Measurements from ENCODE around the gene TREX2.
A peak's percentile ranks its signal among the peaks of the same experiment; 100 is the strongest.

Gene TREX2

DNA sequence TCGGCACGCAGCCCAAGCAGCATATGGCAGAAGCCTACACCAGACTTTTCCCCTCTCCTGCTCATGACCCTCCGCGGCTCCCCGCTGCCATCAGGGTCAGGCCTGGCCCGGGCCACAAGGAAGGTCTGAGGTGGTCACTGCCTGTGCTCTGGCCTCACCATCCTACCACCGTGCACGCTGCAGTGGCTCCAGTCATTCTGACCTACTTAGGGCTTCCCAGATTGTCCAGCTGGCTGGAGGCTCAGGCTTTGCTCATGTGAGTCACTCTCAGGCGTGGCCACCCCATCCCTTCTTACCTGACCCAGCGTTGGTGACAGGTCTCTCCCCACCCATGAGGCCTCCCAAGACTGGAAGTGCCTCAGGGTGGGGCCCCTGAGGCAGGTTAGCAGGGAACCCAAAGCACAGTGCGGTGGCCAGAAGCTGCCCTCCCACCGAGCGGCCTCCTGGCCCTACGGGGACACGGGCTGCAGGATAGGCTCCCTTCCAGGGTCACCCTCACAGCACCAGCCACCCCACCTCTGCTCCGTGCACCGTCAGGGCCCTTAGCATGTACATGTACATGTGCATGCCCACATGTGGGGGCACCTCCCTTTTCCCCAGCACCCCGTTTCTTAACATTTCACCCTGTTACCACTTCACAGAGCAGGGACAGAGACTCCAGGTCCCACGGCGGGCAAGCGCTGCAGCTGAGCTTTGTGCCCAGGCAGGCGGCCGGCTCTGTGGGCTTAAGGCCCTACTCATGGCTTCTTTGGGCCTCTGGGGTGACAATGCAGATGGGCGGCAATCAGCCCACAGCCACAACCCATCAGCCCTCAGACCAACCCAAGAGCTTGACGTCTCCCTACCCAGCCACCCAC is 2.2 kb downstream of the TREX2 start:
- no peak overlapping the region for H3K9ac ChIP-seq (ENCODE audit: low read length)
- H3K27me3 ChIP-seq (replicated peaks; ENCODE audit: control insufficient read depth, insufficient read depth, low read length): peaks cover 26% of the 10 kb centered on the region
- no peaks in the 10 kb centered on the region for H3K4me1 ChIP-seq (ENCODE audit: control insufficient read depth, insufficient read depth, low read length)
- DNase-seq (ENCODE audit: low read depth): no peak
- H3K36me3 ChIP-seq (ENCODE audit: control insufficient read depth, insufficient read depth, low read length, severe bottlenecking): no peaks in the 10 kb centered on the region
- H3K9me3 ChIP-seq (ENCODE audit: control insufficient read depth, low read length): no peaks in the 10 kb centered on the region
- no peak overlapping the region for H3K4me3 ChIP-seq (ENCODE audit: low read length)

GRCh38 chrX:153442463-153442862 is 3.4 kb downstream of the TREX2 start:
- Histone ChIP-seq H3K4me1 (ENCODE audit: control insufficient read depth, insufficient read depth, low read length) (no peaks in the 10 kb centered on the region), H3K36me3 (ENCODE audit: control insufficient read depth, insufficient read depth, low read length, severe bottlenecking) (no peaks in the 10 kb centered on the region), H3K9me3 (ENCODE audit: control insufficient read depth, low read length) (no peaks in the 10 kb centered on the region), H3K9ac (ENCODE audit: low read length) (no peak overlapping the region), H3K27me3 (replicated peaks; ENCODE audit: control insufficient read depth, insufficient read depth, low read length) (peaks cover 26% of the 10 kb centered on the region), H3K4me3 (ENCODE audit: low read length) (no peak overlapping the region)
- no peak for DNase-seq (ENCODE audit: low read depth)

DNA sequence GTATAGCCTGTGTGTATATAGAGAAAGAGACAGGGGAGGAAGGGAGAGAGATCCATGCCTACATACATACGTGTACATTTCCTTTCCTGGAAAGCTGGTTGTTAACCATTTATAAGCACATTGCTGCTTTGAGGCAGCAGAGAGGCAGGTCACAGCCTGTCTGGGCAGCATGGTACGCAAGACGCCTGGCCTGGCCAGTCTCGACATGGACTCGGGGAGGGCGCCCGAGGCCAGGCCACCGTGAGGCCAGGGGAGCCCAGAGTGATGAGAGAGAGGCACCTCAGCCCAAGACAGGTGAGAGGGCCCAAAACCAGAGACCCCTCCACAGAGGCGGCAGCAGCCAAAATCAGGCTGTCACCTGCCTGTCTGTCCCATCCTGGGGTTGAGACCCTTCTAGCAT is 3.9 kb downstream of the TREX2 start:
- no peak for DNase-seq (ENCODE audit: low read depth)
- H3K4me1 ChIP-seq (ENCODE audit: control insufficient read depth, insufficient read depth, low read length): no peaks in the 10 kb centered on the region
- no peaks in the 10 kb centered on the region for H3K36me3 ChIP-seq (ENCODE audit: control insufficient read depth, insufficient read depth, low read length, severe bottlenecking)
- H3K9ac ChIP-seq (ENCODE audit: low read length): no peak overlapping the region
- peaks cover 29% of the 10 kb centered on the region for H3K27me3 ChIP-seq (replicated peaks; ENCODE audit: control insufficient read depth, insufficient read depth, low read length)
- H3K9me3 ChIP-seq (ENCODE audit: control insufficient read depth, low read length): no peaks in the 10 kb centered on the region
- H3K4me3 ChIP-seq (ENCODE audit: low read length): no peak overlapping the region

GRCh38 chrX:153441296-153441695 is 4.6 kb downstream of the TREX2 start:
- Histone ChIP-seq H3K4me1 (ENCODE audit: control insufficient read depth, insufficient read depth, low read length) (no peaks in the 10 kb centered on the region), H3K4me3 (ENCODE audit: low read length) (no peak overlapping the region), H3K27me3 (replicated peaks; ENCODE audit: control insufficient read depth, insufficient read depth, low read length) (peaks cover 36% of the 10 kb centered on the region), H3K36me3 (ENCODE audit: control insufficient read depth, insufficient read depth, low read length, severe bottlenecking) (no peaks in the 10 kb centered on the region), H3K9ac (ENCODE audit: low read length) (no peak overlapping the region), H3K9me3 (ENCODE audit: control insufficient read depth, low read length) (no peaks in the 10 kb centered on the region)
- DNase-seq (ENCODE audit: low read depth): no peak

- Histone ChIP-seq H3K9me3 (ENCODE audit: control insufficient read depth, low read length) (no peaks in the 10 kb centered on the region), H3K4me1 (ENCODE audit: control insufficient read depth, insufficient read depth, low read length) (no peaks in the 10 kb centered on the region), H3K36me3 (ENCODE audit: control insufficient read depth, insufficient read depth, low read length, severe bottlenecking) (no peaks in the 10 kb centered on the region), H3K4me3 (ENCODE audit: low read length) (no peak overlapping the region), H3K27me3 (replicated peaks; ENCODE audit: control insufficient read depth, insufficient read depth, low read length) (peaks cover 42% of the 10 kb centered on the region), H3K9ac (ENCODE audit: low read length) (no peak overlapping the region)
- DNase-seq (ENCODE audit: low read depth): no peak
These were observed 5.2 kb downstream of the TREX2 start for GRCh38 chrX:153440556-153441135.

- Histone ChIP-seq H3K9ac (ENCODE audit: low read length) (no peak overlapping the region), H3K36me3 (ENCODE audit: control insufficient read depth, insufficient read depth, low read length, severe bottlenecking) (no peaks in the 10 kb centered on the region), H3K4me3 (ENCODE audit: low read length) (no peak overlapping the region), H3K4me1 (ENCODE audit: control insufficient read depth, insufficient read depth, low read length) (no peaks in the 10 kb centered on the region), H3K9me3 (ENCODE audit: control insufficient read depth, low read length) (no peaks in the 10 kb centered on the region), H3K27me3 (replicated peaks; ENCODE audit: control insufficient read depth, insufficient read depth, low read length) (peaks cover 46% of the 10 kb centered on the region)
- DNase-seq (ENCODE audit: low read depth): no peak
These were observed 5.9 kb downstream of the TREX2 start for GRCh38 chrX:153439977-153440376.

DNA sequence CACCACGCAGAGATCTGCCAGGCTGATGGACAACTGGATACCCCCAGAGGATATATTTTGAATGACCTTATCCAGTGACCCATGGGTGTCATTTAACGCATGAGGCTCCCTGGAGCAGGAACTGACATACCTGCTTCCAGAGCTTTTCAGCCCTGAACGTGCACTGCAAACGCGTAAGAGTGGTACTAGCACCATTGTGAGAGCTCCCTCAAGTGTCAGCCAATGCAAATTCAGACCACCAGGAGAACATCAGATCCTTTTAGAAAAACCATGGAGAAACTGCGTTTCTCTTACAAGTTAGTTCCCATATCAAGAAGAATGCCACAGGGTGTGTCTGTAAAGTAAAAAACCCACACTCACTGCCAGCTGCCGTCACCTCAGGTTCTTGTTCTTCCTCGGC is 7.3 kb downstream of the TREX2 start:
- H3K4me1 ChIP-seq (ENCODE audit: control insufficient read depth, insufficient read depth, low read length): no peaks in the 10 kb centered on the region
- no peak overlapping the region for H3K9ac ChIP-seq (ENCODE audit: low read length)
- H3K4me3 ChIP-seq (ENCODE audit: low read length): no peak overlapping the region
- peak; percentile 30 for DNase-seq (ENCODE audit: low read depth)
- no peaks in the 10 kb centered on the region for H3K36me3 ChIP-seq (ENCODE audit: control insufficient read depth, insufficient read depth, low read length, severe bottlenecking)
- no peaks in the 10 kb centered on the region for H3K9me3 ChIP-seq (ENCODE audit: control insufficient read depth, low read length)
- peaks cover 55% of the 10 kb centered on the region for H3K27me3 ChIP-seq (replicated peaks; ENCODE audit: control insufficient read depth, insufficient read depth, low read length)

- Histone ChIP-seq H3K4me1 (ENCODE audit: control insufficient read depth, insufficient read depth, low read length) (no peaks in the 10 kb centered on the region), H3K36me3 (ENCODE audit: control insufficient read depth, insufficient read depth, low read length, severe bottlenecking) (no peaks in the 10 kb centered on the region), H3K27me3 (replicated peaks; ENCODE audit: control insufficient read depth, insufficient read depth, low read length) (peaks cover 58% of the 10 kb centered on the region), H3K9me3 (ENCODE audit: control insufficient read depth, low read length) (peaks cover 7% of the 10 kb centered on the region), H3K9ac (ENCODE audit: low read length) (no peak overlapping the region), H3K4me3 (ENCODE audit: low read length) (no peak overlapping the region)
- no peak for DNase-seq (ENCODE audit: low read depth)
These were observed 10.0 kb downstream of the TREX2 start for GRCh38 chrX:153435845-153436244.

- Histone ChIP-seq H3K27me3 (replicated peaks; ENCODE audit: control insufficient read depth, insufficient read depth, low read length) (peaks cover 52% of the 10 kb centered on the region), H3K4me3 (ENCODE audit: low read length) (no peak overlapping the region), H3K4me1 (ENCODE audit: control insufficient read depth, insufficient read depth, low read length) (no peaks in the 10 kb centered on the region), H3K36me3 (ENCODE audit: control insufficient read depth, insufficient read depth, low read length, severe bottlenecking) (no peaks in the 10 kb centered on the region), H3K9ac (ENCODE audit: low read length) (no peak overlapping the region), H3K9me3 (ENCODE audit: control insufficient read depth, low read length) (peaks cover 11% of the 10 kb centered on the region)
- DNase-seq (ENCODE audit: low read depth): no peak
These were observed 11.1 kb downstream of the TREX2 start for GRCh38 chrX:153434801-153435200.

DNA sequence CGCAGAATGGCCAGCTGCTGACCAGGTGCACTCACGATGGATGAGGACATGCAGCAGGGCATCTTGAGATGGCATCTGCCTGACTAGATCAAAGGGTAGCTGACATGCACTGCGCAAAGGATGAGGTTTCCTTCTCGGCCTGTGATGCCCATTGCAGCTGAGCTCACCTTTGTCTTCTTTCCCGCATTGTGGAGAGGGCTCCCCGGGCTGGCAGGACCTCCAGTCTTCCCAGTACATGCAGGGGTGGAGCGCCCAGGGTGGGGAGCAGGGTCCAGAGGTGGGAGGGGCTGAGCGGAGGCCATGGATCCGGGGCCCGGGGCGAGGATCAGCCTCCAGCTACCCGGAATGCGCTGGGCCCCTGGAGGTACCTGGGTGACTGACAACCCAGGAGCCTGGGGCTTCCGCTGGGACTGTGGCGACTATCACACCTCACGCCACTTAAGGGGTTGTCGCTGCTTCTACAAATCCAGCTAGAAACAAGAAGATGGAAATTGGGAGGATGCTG is 12.0 kb downstream of the TREX2 start:
- no peak overlapping the region for H3K4me3 ChIP-seq (ENCODE audit: low read length)

DNA sequence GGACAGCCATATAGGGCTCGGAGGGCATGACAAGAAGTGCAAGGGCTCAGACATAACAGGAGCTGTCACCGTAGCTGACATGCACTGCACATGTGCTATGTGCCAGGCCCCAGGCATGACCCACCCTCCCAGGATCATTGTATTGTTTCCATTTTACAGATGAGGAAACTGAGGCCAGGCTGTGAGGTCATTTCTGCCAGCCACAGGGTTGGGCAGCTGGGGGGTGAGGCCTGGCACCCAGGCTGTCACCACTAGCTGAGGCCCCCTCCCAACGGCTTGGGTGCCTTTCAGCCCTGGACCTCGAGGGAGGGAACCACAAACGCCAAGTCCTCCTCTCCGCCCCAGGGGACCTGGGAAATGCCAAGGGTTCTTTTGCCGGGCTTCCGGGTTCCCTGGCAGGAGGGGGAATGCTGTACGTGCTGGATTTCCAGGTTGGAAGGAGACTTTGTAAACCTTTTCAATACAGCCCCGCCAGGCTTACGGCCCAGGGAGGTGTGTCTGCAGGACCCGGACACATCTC is 12.6 kb downstream of the TREX2 start:
- Histone ChIP-seq H3K4me3 (ENCODE audit: low read length) (no peak overlapping the region), H3K4me1 (ENCODE audit: control insufficient read depth, insufficient read depth, low read length) (no peaks in the 10 kb centered on the region), H3K9ac (ENCODE audit: low read length) (no peak overlapping the region), H3K9me3 (ENCODE audit: control insufficient read depth, low read length) (peaks cover 17% of the 10 kb centered on the region), H3K36me3 (ENCODE audit: control insufficient read depth, insufficient read depth, low read length, severe bottlenecking) (no peaks in the 10 kb centered on the region), H3K27me3 (replicated peaks; ENCODE audit: control insufficient read depth, insufficient read depth, low read length) (peaks cover 62% of the 10 kb centered on the region)
- DNase-seq (ENCODE audit: low read depth): no peak

More for the DNA sequence above, 12.0 kb downstream of the TREX2 start:
- Histone ChIP-seq H3K9me3 (ENCODE audit: control insufficient read depth, low read length) (peaks cover 11% of the 10 kb centered on the region), H3K9ac (ENCODE audit: low read length) (no peak overlapping the region), H3K4me1 (ENCODE audit: control insufficient read depth, insufficient read depth, low read length) (no peaks in the 10 kb centered on the region), H3K36me3 (ENCODE audit: control insufficient read depth, insufficient read depth, low read length, severe bottlenecking) (no peaks in the 10 kb centered on the region), H3K27me3 (replicated peaks; ENCODE audit: control insufficient read depth, insufficient read depth, low read length) (peaks cover 56% of the 10 kb centered on the region)
- DNase-seq (ENCODE audit: low read depth): no peak

All from adipocyte (in vitro differentiated cells).